H9 (cell line): ENCODE data around the gene RASL10A. TPM values are rescaled to one million over a fixed set of nuclear protein-coding genes. Genes with fewer than 3 reads are reported as not detected.
A peak's percentile ranks its signal among the peaks of the same experiment; 100 is the strongest.

Experiments
- DNase-seq: peaks from one replicate; pipeline ENCODE4 v3.0.0-alpha.2; 2017
- H2AFZ ChIP-seq: one replicate; pipeline ENCODE4 v1.6.1; 2013; ENCODE audit warnings: mild to moderate bottlenecking, low read length, control low read depth, moderate library complexity
- H2AK5ac ChIP-seq: 2 replicates; pipeline ENCODE4 v1.6.1; 2013; ENCODE audit warnings: low read length, control low read depth, mixed read lengths; ENCODE audit not compliant: insufficient read length
- H2BK120ac ChIP-seq: one replicate; pipeline ENCODE4 v1.6.1; 2013; ENCODE audit warnings: low read depth, mild to moderate bottlenecking, low read length, control low read depth, inconsistent platforms; ENCODE audit not compliant: poor library complexity, severe bottlenecking
- H2BK12ac ChIP-seq: 2 replicates; pipeline ENCODE4 v1.6.1; 2013; ENCODE audit warnings: low read length, control low read depth, mixed read lengths, low read depth; ENCODE audit not compliant: insufficient read length
- H2BK15ac ChIP-seq: 2 replicates; pipeline ENCODE4 v1.6.1; 2013; ENCODE audit warnings: low read depth, low read length, control low read depth
- H2BK20ac ChIP-seq: one replicate; pipeline ENCODE4 v1.6.1; 2013; ENCODE audit warnings: low read depth, mild to moderate bottlenecking, low read length, control low read depth, inconsistent platforms; ENCODE audit not compliant: poor library complexity, severe bottlenecking
- H2BK5ac ChIP-seq: 2 replicates; pipeline ENCODE4 v1.6.1; 2013; ENCODE audit warnings: low read length, control low read depth, mixed read lengths; ENCODE audit not compliant: insufficient read length
- H3K14ac ChIP-seq: 2 replicates; pipeline ENCODE4 v1.6.1; 2013; ENCODE audit warnings: low read length, control low read depth; ENCODE audit not compliant: insufficient read depth
- H3K18ac ChIP-seq: 2 replicates; pipeline ENCODE4 v1.6.1; 2013; ENCODE audit warnings: low read depth, mild to moderate bottlenecking, mixed read lengths, low read length, control low read depth; ENCODE audit not compliant: insufficient read length
- H3K23ac ChIP-seq: 2 replicates; pipeline ENCODE4 v1.6.1; 2013; ENCODE audit warnings: low read length, control low read depth, mixed read lengths, low read depth; ENCODE audit not compliant: insufficient read length
- H3K23me2 ChIP-seq: 2 replicates; pipeline ENCODE4 v1.6.1; 2013; ENCODE audit warnings: low read depth, mild to moderate bottlenecking, mixed read lengths, low read length, control low read depth; ENCODE audit not compliant: insufficient read length, poor library complexity, severe bottlenecking
- H3K27ac ChIP-seq: 2 replicates; pipeline ENCODE4 v1.5.1; 2013; ENCODE audit warnings: low read length, control low read depth, mixed read lengths, low read depth; ENCODE audit not compliant: insufficient read length
- H3K27me3 ChIP-seq: 2 replicates; pipeline ENCODE4 v1.6.1; 2013; ENCODE audit warnings: low read length, control low read depth, inconsistent platforms; ENCODE audit not compliant: insufficient read depth
- H3K4ac ChIP-seq: 2 replicates; pipeline ENCODE4 v1.6.1; 2013; ENCODE audit warnings: low read depth, mild to moderate bottlenecking, control low read depth, inconsistent platforms, low read length, moderate library complexity
- H3K4me1 ChIP-seq: 2 replicates; pipeline ENCODE4 v1.6.1; 2013; ENCODE audit warnings: low read length, control low read depth, inconsistent platforms; ENCODE audit not compliant: insufficient read depth
- H3K4me2 ChIP-seq: 2 replicates; pipeline ENCODE4 v1.6.1; 2013; ENCODE audit warnings: low read length, control low read depth, mixed read lengths; ENCODE audit not compliant: insufficient read length, insufficient read depth
- H3K56ac ChIP-seq: 2 replicates; pipeline ENCODE4 v1.6.1; 2013; ENCODE audit warnings: low read depth, mild to moderate bottlenecking, mixed read lengths, low read length, control low read depth; ENCODE audit not compliant: insufficient read length
- H3K79me1 ChIP-seq: 2 replicates; pipeline ENCODE4 v1.6.1; 2013; ENCODE audit warnings: low read depth, mild to moderate bottlenecking, moderate library complexity, low read length, control low read depth, inconsistent platforms; ENCODE audit not compliant: insufficient read depth, poor library complexity, severe bottlenecking
- H3K79me2 ChIP-seq: 2 replicates; pipeline ENCODE4 v1.6.1; 2013; ENCODE audit warnings: low read length, control low read depth, inconsistent platforms; ENCODE audit not compliant: insufficient read depth
- H3K9ac ChIP-seq: 2 replicates; pipeline ENCODE4 v1.6.1; 2013; ENCODE audit warnings: low read length, control low read depth, mixed read lengths; ENCODE audit not compliant: insufficient read length; ENCODE audit errors: extremely low read depth
- H3K9me3 ChIP-seq: one replicate; pipeline ENCODE4 v1.6.1; 2013; ENCODE audit warnings: low read depth, low read length, inconsistent platforms; ENCODE audit not compliant: control insufficient read depth
- H3T11ph ChIP-seq: one replicate; pipeline ENCODE4 v1.6.1; 2013; ENCODE audit warnings: mild to moderate bottlenecking, low read length, control low read depth, inconsistent platforms
- H4K20me1 ChIP-seq: one replicate; pipeline ENCODE4 v1.6.1; 2013; ENCODE audit not compliant: control insufficient read depth, insufficient read length, insufficient read depth
- H4K5ac ChIP-seq: 2 replicates; pipeline ENCODE4 v1.6.1; 2013; ENCODE audit warnings: low read depth, mild to moderate bottlenecking, mixed read lengths, low read length, control low read depth; ENCODE audit not compliant: insufficient read length
- H4K8ac ChIP-seq: replicated peaks from 2 replicates; pipeline ENCODE4 v1.6.1; 2013; ENCODE audit warnings: low read length, control low read depth, mixed read lengths, low read depth; ENCODE audit not compliant: insufficient read length
- H4K91ac ChIP-seq: 2 replicates; pipeline ENCODE4 v1.6.1; 2013; ENCODE audit warnings: low read depth, mild to moderate bottlenecking, moderate library complexity, mixed read lengths, low read length, control low read depth; ENCODE audit not compliant: insufficient read length
- H3K27ac Mint-ChIP-seq, 3 experiments: 2 replicates in 2 of 3; 3 replicates in 1 of 3; pipeline ENCODE4 v1.8.0; 2020 to 2021; ENCODE audit warnings: mixed read lengths in 3 of 3, mild to moderate bottlenecking in 1 of 3, moderate library complexity in 1 of 3
- H3K27me3 Mint-ChIP-seq: 2 replicates; pipeline ENCODE4 v1.8.0; 2021; ENCODE audit warnings: low read depth, mild to moderate bottlenecking, moderate library complexity, mixed read lengths
- H3K36me3 Mint-ChIP-seq, 3 experiments: 2 replicates in 2 of 3; 3 replicates in 1 of 3; pipeline ENCODE4 v1.8.0; 2020 to 2021; ENCODE audit warnings: low read depth in 3 of 3, mixed read lengths in 3 of 3; ENCODE audit not compliant: insufficient read depth in 1 of 3
- H3K4me1 Mint-ChIP-seq, 2 experiments: 2 replicates each; pipeline ENCODE4 v1.8.0; 2020; ENCODE audit warnings: mixed read lengths in 2 of 2
- H3K4me3 Mint-ChIP-seq, 2 experiments: 2 replicates in 1 of 2; 3 replicates in 1 of 2; pipeline ENCODE4 v1.8.0; 2020 to 2021; ENCODE audit warnings: mild to moderate bottlenecking in 2 of 2, mixed read lengths in 2 of 2, moderate library complexity in 1 of 2
- H3K9me3 Mint-ChIP-seq, 2 experiments: 2 replicates in 1 of 2; 3 replicates in 1 of 2; pipeline ENCODE4 v1.8.0; 2020; ENCODE audit warnings: mild to moderate bottlenecking in 2 of 2, mixed read lengths in 2 of 2, moderate library complexity in 1 of 2
- WGBS: extraction: QIAGEN DNeasy Blood & Tissue Kit; methylation state at CpG from one replicate; pipeline ENCODE4 v1.1.7; 2013; ENCODE audit warnings: missing lambda C conversion rate, low lambda C conversion rate, mixed read lengths; ENCODE audit not compliant: insufficient read length; ENCODE audit errors: extremely low coverage; 5-methylcytosine and 5-hydroxymethylcytosine counted together
- total RNA-seq: library from RNA; stranded (reverse); gene quantifications from 2 replicates; pipeline ENCODE4 v1.2.1, GENCODE V29; 2021
- TF ChIP-seq, protein P1 (sequence below): fragments of 200-600 bp; sonication (generic); conservative IDR thresholded peaks from 3 replicates; pipeline ENCODE4 v1.8.0; 2021; ENCODE audit warnings: antibody characterized with exemption, mild to moderate bottlenecking

Gene RASL10A
- total RNA-seq, 1 experiment from 2014 or later: 0.90 TPM

DNA sequence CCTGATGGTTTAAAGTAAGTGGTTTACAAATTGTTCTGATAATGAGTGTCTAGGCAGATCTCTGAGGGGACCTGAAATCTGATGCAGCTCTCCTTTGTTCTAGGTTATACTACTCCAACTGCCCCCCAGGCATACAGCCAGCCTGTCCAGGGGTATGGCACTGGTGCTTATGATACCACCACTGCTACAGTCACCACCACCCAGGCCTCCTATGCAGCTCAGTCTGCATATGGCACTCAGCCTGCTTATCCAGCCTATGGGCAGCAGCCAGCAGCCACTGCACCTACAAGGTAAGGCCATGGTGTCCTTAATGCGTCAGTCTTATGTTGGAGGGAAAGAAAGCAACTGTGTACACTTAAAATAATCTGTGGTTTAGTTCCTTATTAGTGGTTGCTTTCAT lies 37.6 kb downstream of the RASL10A start:
- H3K4me1 ChIP-seq: no peaks in the 10 kb centered on the region
- no peak overlapping the region for H2BK12ac ChIP-seq
- Mint-ChIP-seq H3K36me3 (peaks cover 77 to 100% (median 97%) of the 10 kb centered on the region in 3 experiments), H3K4me3 (no peak overlapping the region), H3K27me3 (no peaks in the 10 kb centered on the region), H3K4me1 (peaks cover 6 to 8% of the 10 kb centered on the region in 2 experiments), H3K27ac (peak overlapping the region in 2 of 3 experiments; percentile 38 to 59; a peak in 2 of 7 replicates), H3K9me3 (no peaks in the 10 kb centered on the region)
- H3K4me2 ChIP-seq: no peak overlapping the region
- H2BK5ac ChIP-seq: no peak overlapping the region
- H3K27me3 ChIP-seq: no peaks in the 10 kb centered on the region
- no peak overlapping the region for H2AK5ac ChIP-seq
- H4K91ac ChIP-seq: no peak overlapping the region
- H3K79me2 ChIP-seq: peaks cover 19% of the 10 kb centered on the region; the same call in 1 of the 2 replicates
- TF ChIP-seq, protein P1, sequence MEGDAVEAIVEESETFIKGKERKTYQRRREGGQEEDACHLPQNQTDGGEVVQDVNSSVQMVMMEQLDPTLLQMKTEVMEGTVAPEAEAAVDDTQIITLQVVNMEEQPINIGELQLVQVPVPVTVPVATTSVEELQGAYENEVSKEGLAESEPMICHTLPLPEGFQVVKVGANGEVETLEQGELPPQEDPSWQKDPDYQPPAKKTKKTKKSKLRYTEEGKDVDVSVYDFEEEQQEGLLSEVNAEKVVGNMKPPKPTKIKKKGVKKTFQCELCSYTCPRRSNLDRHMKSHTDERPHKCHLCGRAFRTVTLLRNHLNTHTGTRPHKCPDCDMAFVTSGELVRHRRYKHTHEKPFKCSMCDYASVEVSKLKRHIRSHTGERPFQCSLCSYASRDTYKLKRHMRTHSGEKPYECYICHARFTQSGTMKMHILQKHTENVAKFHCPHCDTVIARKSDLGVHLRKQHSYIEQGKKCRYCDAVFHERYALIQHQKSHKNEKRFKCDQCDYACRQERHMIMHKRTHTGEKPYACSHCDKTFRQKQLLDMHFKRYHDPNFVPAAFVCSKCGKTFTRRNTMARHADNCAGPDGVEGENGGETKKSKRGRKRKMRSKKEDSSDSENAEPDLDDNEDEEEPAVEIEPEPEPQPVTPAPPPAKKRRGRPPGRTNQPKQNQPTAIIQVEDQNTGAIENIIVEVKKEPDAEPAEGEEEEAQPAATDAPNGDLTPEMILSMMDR: no peak
- no peak overlapping the region for H3K56ac ChIP-seq
- no peak overlapping the region for H3T11ph ChIP-seq
- H3K14ac ChIP-seq: no peak overlapping the region
- no peak overlapping the region for H2AFZ ChIP-seq
- H3K79me1 ChIP-seq: peaks cover 5% of the 10 kb centered on the region
- no peak overlapping the region for H2BK20ac ChIP-seq
- no peak overlapping the region for H3K4ac ChIP-seq
- H3K9me3 ChIP-seq: no peaks in the 10 kb centered on the region
- WGBS: no CpG with 5 or more reads among the region's 1 CpG
- H3K9ac ChIP-seq: no peak overlapping the region
- no peak overlapping the region for H4K8ac ChIP-seq
- no peak for DNase-seq
- H3K23me2 ChIP-seq: no peaks in the 10 kb centered on the region
- H4K20me1 ChIP-seq: no peaks in the 10 kb centered on the region
- no peak overlapping the region for H2BK15ac ChIP-seq
- no peak overlapping the region for H3K23ac ChIP-seq
- no peak overlapping the region for H4K5ac ChIP-seq
- no peak overlapping the region for H3K18ac ChIP-seq
- H3K27ac ChIP-seq: no peak overlapping the region
- H2BK120ac ChIP-seq: no peak overlapping the region
